GM23248 (cell line): Measurements from ENCODE around the gene RTN4RL2. TPM values are rescaled to one million over a fixed set of nuclear protein-coding genes. Genes with fewer than 3 reads are reported as not detected.
A peak's percentile ranks its signal among the peaks of the same experiment; 100 is the strongest.

Experiments used
- DNase-seq: peaks from one replicate; pipeline ENCODE4 v3.0.0-alpha.2; 2015
- H2AFZ ChIP-seq: fragments of 200-600 bp; sonication (generic); 2 replicates; pipeline ENCODE4 v1.6.1; 2016; ENCODE audit warnings: antibody characterized with exemption
- H3F3A ChIP-seq: fragments of 200-600 bp; sonication (generic); 2 replicates; pipeline ENCODE4 v1.6.1; 2016; ENCODE audit warnings: mild to moderate bottlenecking, antibody characterized with exemption, mixed run types; ENCODE audit not compliant: insufficient read depth
- H3K27ac ChIP-seq: fragments of 200-600 bp; sonication (generic); 2 replicates; pipeline ENCODE4 v1.5.1; 2016; ENCODE audit warnings: mild to moderate bottlenecking
- H3K27me3 ChIP-seq: fragments of 200-600 bp; sonication (generic); replicated peaks from 2 replicates; pipeline ENCODE4 v1.6.1; 2016; ENCODE audit warnings: mild to moderate bottlenecking; ENCODE audit not compliant: insufficient read depth
- H3K36me3 ChIP-seq: fragments of 200-600 bp; sonication (generic); 2 replicates; pipeline ENCODE4 v1.6.1; 2016; ENCODE audit warnings: low read depth, mild to moderate bottlenecking
- H3K4me1 ChIP-seq: fragments of 200-600 bp; sonication (generic); 2 replicates; pipeline ENCODE4 v1.6.1; 2016; ENCODE audit warnings: mild to moderate bottlenecking; ENCODE audit not compliant: insufficient read depth
- H3K4me2 ChIP-seq: fragments of 200-600 bp; sonication (generic); one replicate; pipeline ENCODE4 v1.6.1; 2016; ENCODE audit warnings: mild to moderate bottlenecking; ENCODE audit not compliant: unreplicated experiment
- H3K4me3 ChIP-seq: fragments of 200-600 bp; sonication (generic); 2 replicates; pipeline ENCODE4 v1.5.1; 2016; ENCODE audit warnings: mild to moderate bottlenecking
- H3K79me2 ChIP-seq: fragments of 200-600 bp; sonication (generic); 2 replicates; pipeline ENCODE4 v1.6.1; 2016; ENCODE audit warnings: mild to moderate bottlenecking; ENCODE audit not compliant: insufficient read depth
- H3K9ac ChIP-seq: fragments of 200-600 bp; sonication (generic); 2 replicates; pipeline ENCODE4 v1.6.1; 2016; ENCODE audit warnings: mild to moderate bottlenecking
- H3K9me2 ChIP-seq: fragments of 200-600 bp; sonication (generic); 2 replicates; pipeline ENCODE4 v1.6.1; 2016; ENCODE audit warnings: mixed run types, mild to moderate bottlenecking, moderate library complexity; ENCODE audit not compliant: insufficient read depth
- H3K9me3 ChIP-seq: fragments of 200-600 bp; sonication (generic); one replicate; pipeline ENCODE4 v1.6.1; 2017; ENCODE audit warnings: low read depth
- H4K20me1 ChIP-seq: fragments of 200-600 bp; sonication (generic); 2 replicates; pipeline ENCODE4 v1.6.0; 2016; ENCODE audit not compliant: insufficient read depth
- EZH2 ChIP-seq: fragments of 200-600 bp; sonication (generic); IDR thresholded peaks from 2 replicates; pipeline ENCODE4 v1.6.1; 2018; ENCODE audit warnings: antibody characterized with exemption, mild to moderate bottlenecking; ENCODE audit not compliant: insufficient read depth, poor library complexity, severe bottlenecking
- EZH2phosphoT487 ChIP-seq: fragments of 200-600 bp; sonication (generic); IDR thresholded peaks from 2 replicates; pipeline ENCODE4 v1.6.1; 2018; ENCODE audit warnings: antibody characterized with exemption, moderate library complexity, mild to moderate bottlenecking, low read depth; ENCODE audit not compliant: insufficient read depth
- WGBS, 2 experiments: methylation state at CpG; one replicate each; pipeline ENCODE4 v1.1.6; 2015 to 2017; ENCODE audit warnings: low lambda C conversion rate in 2 of 2, low coverage in 1 of 2; ENCODE audit errors: missing lambda C conversion rate in 2 of 2; 5-methylcytosine and 5-hydroxymethylcytosine counted together
- in situ Hi-C: fragments of 300-500 bp; cut with MboI; formaldehyde crosslinking; loops from 2 replicates; pipeline ENCODE4 v1.15.0; 2020
- polyA plus RNA-seq: library from polyadenylated mRNA; unstranded; fragments of >200 nt; fragmentation: Nextera tagmentation; extraction: Ambion mirVana; gene quantifications from 2 replicates; pipeline ENCODE4 v1.2.1, GENCODE V29; 2016
- total RNA-seq: library from RNA; depleted of rRNA; stranded (reverse); fragments of >200 nt; shearing (Covaris generic); gene quantifications from 2 replicates; pipeline ENCODE4 v1.2.3, GENCODE V29; 2014

The RTN4RL2 gene
- total and polyA plus RNA-seq, 2 experiments from 2014 or later: 0.32 to 1.1 TPM

- WGBS, 2 experiments: 61 to 64% methylated on average over 15 of the region's 15 CpGs
- Histone ChIP-seq H3F3A (peaks cover 25% of the 10 kb centered on the region), H3K79me2 (no peaks in the 10 kb centered on the region), H3K4me2 (peak overlapping the region; percentile 67), H3K9ac (peak overlapping the region; percentile 33), H3K27me3 (no peaks in the 10 kb centered on the region), H3K27ac (peak overlapping the region; percentile 62), H3K9me3 (no peaks in the 10 kb centered on the region), H3K4me1 (peaks cover 33% of the 10 kb centered on the region), H4K20me1 (no peaks in the 10 kb centered on the region), H3K36me3 (no peaks in the 10 kb centered on the region), H2AFZ (no peak overlapping the region), H3K9me2 (no peaks in the 10 kb centered on the region), H3K4me3 (no peak overlapping the region)
- TF ChIP-seq EZH2phosphoT487 (no peak), EZH2 (no peak)
- in situ Hi-C loops: no loop called here
- DNase-seq: peak; percentile 95
Measured at GRCh38 chr11:57434640-57435546, 25.4 kb upstream of the RTN4RL2 start.

GRCh38 chr11:57436031-57436430 is 24.3 kb upstream of the RTN4RL2 start:
- Histone ChIP-seq H3K9me3 (no peaks in the 10 kb centered on the region), H3K27me3 (no peaks in the 10 kb centered on the region), H3K79me2 (no peaks in the 10 kb centered on the region), H3K9me2 (no peaks in the 10 kb centered on the region), H3K36me3 (no peaks in the 10 kb centered on the region), H3K27ac (no peak overlapping the region), H3K9ac (no peak overlapping the region), H3K4me2 (no peak overlapping the region), H3K4me1 (peaks cover 33% of the 10 kb centered on the region), H3K4me3 (no peak overlapping the region), H2AFZ (no peak overlapping the region), H4K20me1 (no peaks in the 10 kb centered on the region), H3F3A (peaks cover 25% of the 10 kb centered on the region)
- WGBS, 2 experiments: 86 to 89% methylated on average over 7 of the region's 7 CpGs
- no peak for DNase-seq
- in situ Hi-C loops: no loop called here
- no peak for TF ChIP-seq EZH2
- no peak for TF ChIP-seq EZH2phosphoT487

- no peaks in the 10 kb centered on the region for H3K36me3 ChIP-seq
- H3K9ac ChIP-seq: no peak overlapping the region
- peaks cover 16% of the 10 kb centered on the region for H3K4me1 ChIP-seq
- H3K9me2 ChIP-seq: no peaks in the 10 kb centered on the region
- no peaks in the 10 kb centered on the region for H4K20me1 ChIP-seq
- in situ Hi-C loops: no loop called here
- H3K79me2 ChIP-seq: no peaks in the 10 kb centered on the region
- 86 to 89% methylated on average over 12 of the region's 12 CpGs for WGBS, 2 experiments
- no peak overlapping the region for H3K4me3 ChIP-seq
- H3K27ac ChIP-seq: no peak overlapping the region
- no peak overlapping the region for H2AFZ ChIP-seq
- H3K9me3 ChIP-seq: no peaks in the 10 kb centered on the region
- H3F3A ChIP-seq: peaks cover 18% of the 10 kb centered on the region
- H3K27me3 ChIP-seq: no peaks in the 10 kb centered on the region
- no peak for DNase-seq
- H3K4me2 ChIP-seq: no peak overlapping the region
- TF ChIP-seq EZH2phosphoT487 (no peak), EZH2 (no peak)
Measured at GRCh38 chr11:57438345-57439285, 21.7 kb upstream of the RTN4RL2 start.

- 84 to 90% methylated on average over 6 of the region's 6 CpGs for WGBS, 2 experiments
- in situ Hi-C loops: no loop called here
- no peaks in the 10 kb centered on the region for H3K36me3 ChIP-seq
- H3K4me3 ChIP-seq: no peak overlapping the region
- no peak overlapping the region for H3K27ac ChIP-seq
- no peak overlapping the region for H3K4me2 ChIP-seq
- peaks cover 11% of the 10 kb centered on the region for H3K4me1 ChIP-seq
- H3K79me2 ChIP-seq: no peaks in the 10 kb centered on the region
- no peak overlapping the region for H3K9ac ChIP-seq
- no peaks in the 10 kb centered on the region for H4K20me1 ChIP-seq
- H3F3A ChIP-seq: peaks cover 8% of the 10 kb centered on the region
- no peak for DNase-seq
- H3K27me3 ChIP-seq: no peaks in the 10 kb centered on the region
- H3K9me3 ChIP-seq: no peaks in the 10 kb centered on the region
- TF ChIP-seq EZH2phosphoT487 (no peak), EZH2 (no peak)
- no peak overlapping the region for H2AFZ ChIP-seq
- H3K9me2 ChIP-seq: no peaks in the 10 kb centered on the region
Measured at GRCh38 chr11:57439786-57440185, 20.5 kb upstream of the RTN4RL2 start.
